ENCODE measurements around the gene UMODL1.

DNA sequence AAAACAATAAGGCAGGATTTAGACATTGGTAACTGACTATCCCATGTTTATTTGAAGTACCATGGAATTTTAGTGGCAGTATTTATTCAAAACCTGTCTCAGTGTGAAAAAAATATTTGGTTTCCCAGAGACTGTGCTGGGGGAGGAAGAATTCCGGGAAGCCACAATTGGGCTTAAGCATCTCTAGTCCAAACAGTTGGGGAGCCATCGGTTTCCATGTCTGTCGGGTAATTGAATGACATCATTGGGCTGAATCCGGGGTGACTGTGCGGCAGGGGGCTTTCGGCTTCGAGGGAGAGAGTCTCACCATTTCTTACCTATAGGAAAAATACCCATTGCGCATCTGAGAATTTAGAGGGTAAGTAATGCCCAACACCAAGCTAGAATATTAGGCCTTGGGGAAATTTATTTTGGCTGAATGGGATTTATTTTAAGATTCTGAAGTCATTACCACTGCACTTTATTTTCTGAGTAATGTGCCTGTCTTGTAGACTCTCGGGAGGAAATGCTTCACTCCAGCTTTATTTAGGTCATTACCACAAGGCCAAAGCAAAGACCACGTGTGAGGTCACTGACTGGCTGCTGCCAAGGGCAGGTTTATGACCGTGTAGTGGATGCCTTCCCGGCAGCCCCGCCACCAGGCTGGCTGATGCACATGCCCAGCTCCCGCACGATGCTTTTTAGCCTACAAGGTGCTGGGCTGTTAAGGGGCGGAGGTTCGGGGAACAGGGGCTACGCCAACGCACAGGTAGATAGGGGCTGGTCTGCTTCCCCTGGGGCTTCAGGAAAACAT, 23.1 kb upstream of the UMODL1 start:
- TF ChIP-seq EZH2 (IDR thresholded peaks at IDR 0.05) (no peak), POLR2AphosphoS5 (IDR thresholded peaks at IDR 0.05; ENCODE audit: borderline replicate concordance, low read depth, low read length) (no peak), FOXP2 (optimal IDR thresholded peaks at IDR 0.05; ENCODE audit: control extremely low read depth, extremely low read length, insufficient read depth) (no peak)
